Activated CD8-positive, alpha-beta T cell treated with anti-CD3 and anti-CD28 coated beads, Interleukin-2, amount 10 ng/mL, durations not matched to agents 7 days and 5 days (primary cell): Measurements from ENCODE around the gene MTA2. TPM values are rescaled to one million over a fixed set of nuclear protein-coding genes. Genes with fewer than 3 reads are reported as not detected.

ENCODE experiments used
- ATAC-seq: fragments of 150-1000 bp; cut with Tn5 transposase; one replicate; pipeline ENCODE4 v1.10.0; 2021; ENCODE audit warnings: moderate library complexity
- CTCF ChIA-PET: fragments of 350-600 bp; sonication (Branson Sonifier 250); formaldehyde crosslinking; loops from one replicate; lab custom pipeline; 2021; ENCODE audit warnings: antibody characterized with exemption; lab: Charles Lee
- POLR2A ChIA-PET: fragments of 350-600 bp; sonication (Branson Sonifier 250); formaldehyde crosslinking; loops from one replicate; lab custom pipeline; 2021; ENCODE audit warnings: antibody characterized with exemption; lab: Charles Lee
- DNase-seq: peaks from one replicate; pipeline ENCODE4 v3.0.0-alpha.2; 2020
- H3K27ac Mint-ChIP-seq: one replicate; pipeline ENCODE4 v1.8.0; 2021; ENCODE audit warnings: mild to moderate bottlenecking, mixed read lengths
- H3K27me3 Mint-ChIP-seq: one replicate; pipeline ENCODE4 v1.8.0; 2021; ENCODE audit warnings: low read depth, mixed read lengths
- H3K36me3 Mint-ChIP-seq: one replicate; pipeline ENCODE4 v1.8.0; 2021; ENCODE audit warnings: low read depth, mixed read lengths
- H3K4me1 Mint-ChIP-seq: one replicate; pipeline ENCODE4 v1.8.0; 2021; ENCODE audit warnings: low read depth, mixed read lengths
- H3K4me3 Mint-ChIP-seq: one replicate; pipeline ENCODE4 v1.8.0; 2021; ENCODE audit warnings: mild to moderate bottlenecking, mixed read lengths
- H3K9me3 Mint-ChIP-seq: one replicate; pipeline ENCODE4 v1.8.0; 2022; ENCODE audit warnings: mixed read lengths; ENCODE audit not compliant: insufficient read depth
- microRNA-seq: library from miRNA; unstranded; fragments of <30 nt; microRNA quantifications from one replicate; pipeline ENCODE4 v1.2.0, GENCODE V29; 2022
- total RNA-seq, 2 experiments: library from RNA; stranded (reverse); gene quantifications; one replicate each; pipeline ENCODE4 v1.2.3, GENCODE V29; 2021

The MTA2 gene
- total RNA-seq, 2 experiments from 2014 or later = 249 to 273 TPM

- ChIA-PET CTCF (interaction anchor here (0.7 to 11.6 kb wide), 9 partner anchors 8 to 153 kb away, joined by 3 to 249 read pairs (median 4); partner anchors contain the start of genes C11orf98 and CSKMT), POLR2A (interaction anchor here (1.2 to 1.5 kb wide), 3 partner anchors 8 to 10 kb away, joined by 4 to 16 read pairs (median 8); no protein-coding TSS in a partner anchor)
- Mint-ChIP-seq H3K4me3 (peak overlapping the region; percentile 74), H3K4me1 (peaks cover 63% of the 10 kb centered on the region), H3K27me3 (peaks cover 24% of the 10 kb centered on the region), H3K27ac (no peak overlapping the region), H3K9me3 (no peaks in the 10 kb centered on the region), H3K36me3 (peaks cover 8% of the 10 kb centered on the region)
- DNase-seq (no peak), ATAC-seq (no peak)
Observed at GRCh38 chr11:62547691-62548281, 53.9 kb downstream of the MTA2 start.

GRCh38 chr11:62546929-62547625, 54.6 kb downstream of the MTA2 start:
- Mint-ChIP-seq H3K9me3 (no peaks in the 10 kb centered on the region), H3K4me1 (peaks cover 63% of the 10 kb centered on the region), H3K27ac (peak overlapping the region; percentile 55), H3K4me3 (peak overlapping the region; percentile 74), H3K36me3 (peaks cover 8% of the 10 kb centered on the region), H3K27me3 (peaks cover 24% of the 10 kb centered on the region)
- ATAC-seq (peak; percentile 2), DNase-seq (no peak)
- ChIA-PET POLR2A (interaction anchor here (1.3 to 1.5 kb wide), 3 partner anchors 8 to 44 kb away, joined by 5 to 16 read pairs (median 8); partner anchors contain the start of gene TUT1), CTCF (interaction anchor here (1.0 to 11.6 kb wide), 5 partner anchors 9 to 152 kb away, joined by 4 to 249 read pairs (median 6); no protein-coding TSS in a partner anchor)

- Mint-ChIP-seq H3K36me3 (peaks cover 4% of the 10 kb centered on the region), H3K4me1 (peaks cover 63% of the 10 kb centered on the region), H3K4me3 (peak within 1 kb of the TSS; percentile 90), H3K27ac (peak within 1 kb of the TSS; percentile 55), H3K9me3 (no peaks in the 10 kb centered on the region), H3K27me3 (peaks cover 24% of the 10 kb centered on the region)
- ChIA-PET CTCF (interaction anchor here (1.0 to 11.6 kb wide), 5 partner anchors 9 to 151 kb away, joined by 4 to 249 read pairs (median 6); no protein-coding TSS in a partner anchor), POLR2A (interaction anchor here (1.3 to 1.5 kb wide), 3 partner anchors 9 to 45 kb away, joined by 5 to 16 read pairs (median 8); partner anchors contain the start of gene TUT1)
- DNase-seq (peak; percentile 75), ATAC-seq (peak; percentile 63)
Observed at GRCh38 chr11:62546244-62546928, 55.3 kb downstream of the MTA2 start, which contains the start of gene AHNAK. Gene AHNAK (minus strand): TSS chr11:62546806. CDS start chr11:62536098, 10,708 bp downstream.

GRCh38 chr11:62545437-62546243, 56.0 kb downstream of the MTA2 start:
- POLR2A ChIA-PET = interaction anchor here (0.7 to 4.3 kb wide), 5 partner anchors 10 to 296 kb away, joined by 3 to 36 read pairs (median 10); partner anchors contain the start of gene TUT1
- H3K9me3 Mint-ChIP-seq = no peaks in the 10 kb centered on the region

GRCh38 chr11:62544581-62545436, 56.9 kb downstream of the MTA2 start:
- Mint-ChIP-seq H3K4me3 (peak overlapping the region; percentile 90), H3K27me3 (peaks cover 16% of the 10 kb centered on the region), H3K9me3 (no peaks in the 10 kb centered on the region), H3K36me3 (peaks cover 6% of the 10 kb centered on the region), H3K27ac (peak overlapping the region; percentile 78), H3K4me1 (peaks cover 64% of the 10 kb centered on the region)
- POLR2A ChIA-PET = interaction anchor here (0.6 to 4.3 kb wide), 9 partner anchors 11 to 336 kb away, joined by 3 to 36 read pairs (median 8); partner anchors contain the start of genes C11orf98, CSKMT and TUT1
- peak; percentile 16 for ATAC-seq
- peak; percentile 49 for DNase-seq
- CTCF ChIA-PET = interaction anchor here (1.0 to 11.6 kb wide), 10 partner anchors 11 to 155 kb away, joined by 3 to 266 read pairs (median 28); partner anchors contain the start of genes EEF1G and TUT1

More at GRCh38 chr11:62545437-62546243, 56.0 kb downstream of the MTA2 start:
- Mint-ChIP-seq H3K4me3 (peak overlapping the region; percentile 90), H3K27me3 (peaks cover 21% of the 10 kb centered on the region), H3K36me3 (peaks cover 6% of the 10 kb centered on the region), H3K27ac (peak overlapping the region; percentile 84), H3K4me1 (peaks cover 63% of the 10 kb centered on the region)
- ATAC-seq = peak; percentile 27
- DNase-seq = peak; percentile 47
- CTCF ChIA-PET = interaction anchor here (1.0 to 11.6 kb wide), 5 partner anchors 11 to 151 kb away, joined by 3 to 266 read pairs (median 69); partner anchors contain the start of gene TUT1

- Mint-ChIP-seq H3K27ac (peak overlapping the region; percentile 48), H3K9me3 (no peaks in the 10 kb centered on the region), H3K36me3 (peaks cover 6% of the 10 kb centered on the region), H3K27me3 (peaks cover 13% of the 10 kb centered on the region), H3K4me1 (peaks cover 71% of the 10 kb centered on the region), H3K4me3 (peak overlapping the region; percentile 90)
- ATAC-seq = no peak
- DNase-seq = no peak
- CTCF ChIA-PET = interaction anchor here (1.0 to 11.6 kb wide), 29 partner anchors 12 to 420 kb away, joined by 3 to 266 read pairs (median 7); partner anchors contain the start of genes B3GAT3, EEF1G, INCENP and SCGB1A1
- POLR2A ChIA-PET = interaction anchor here (0.6 to 4.3 kb wide), 14 partner anchors 9 to 571 kb away, joined by 3 to 36 read pairs (median 6); partner anchors contain the start of genes C11orf98, CSKMT and TUT1
Observed at GRCh38 chr11:62543680-62544444, 57.8 kb downstream of the MTA2 start.

Small RNA genes lying within 50 kb of the gene (microRNA-seq; reads per million reads assigned to microRNA genes)
- not detected for gene MIR6747

Other genes starting within 250 kb of the MTA2 start
- gene SCGB1A1, start 182.8 kb downstream of the MTA2 start, total RNA-seq = not detected
- gene AHNAK, start 55.1 kb downstream of the MTA2 start, total RNA-seq = 100 to 1,000 TPM; 123 to 129 TPM
- gene EEF1G, start 28.0 kb downstream of the MTA2 start, total RNA-seq = 1,000 to 10,000 TPM; 1,058 to 1,098 TPM
- gene TUT1, start 10.3 kb downstream of the MTA2 start, total RNA-seq = 10 to 100 TPM; 22.2 to 25.0 TPM
- 100 to 1,000 TPM; 120 to 144 TPM for gene EML3, start 10.9 kb upstream of the MTA2 start, total RNA-seq
- 1 to 10 TPM; 1.3 to 2.0 TPM for gene ROM1, start 11.4 kb upstream of the MTA2 start, total RNA-seq
- 10 to 100 TPM; 63.0 to 64.8 TPM for gene B3GAT3, start 20.1 kb upstream of the MTA2 start, total RNA-seq
- gene GANAB, start 44.7 kb upstream of the MTA2 start, total RNA-seq = 100 to 1,000 TPM; 297 to 310 TPM
- gene INTS5, start 51.4 kb upstream of the MTA2 start, total RNA-seq = 10 to 100 TPM; 28.9 to 29.2 TPM
- gene C11orf98, start 63.3 kb upstream of the MTA2 start, total RNA-seq = 100 to 1,000 TPM; 131 to 133 TPM
- 10 to 100 TPM; 21.9 to 22.8 TPM for gene CSKMT, start 63.4 kb upstream of the MTA2 start, total RNA-seq
- 1 to 10 TPM; 7.5 TPM for gene UQCC3, start 69.8 kb upstream of the MTA2 start, total RNA-seq
- gene LBHD1, start 70.4 kb upstream of the MTA2 start, total RNA-seq = 10 to 100 TPM; 22.3 to 25.0 TPM
- gene UBXN1, start 77.2 kb upstream of the MTA2 start, total RNA-seq = 100 to 1,000 TPM; 107 to 118 TPM
- under 1 TPM; 0.21 to 0.34 TPM for gene LRRN4CL, start 87.7 kb upstream of the MTA2 start, total RNA-seq
- gene BSCL2, start 105.6 kb upstream of the MTA2 start, total RNA-seq = 10 to 100 TPM; 30.3 to 39.9 TPM
- gene GNG3, start 105.8 kb upstream of the MTA2 start, total RNA-seq = not detected
- gene HNRNPUL2, start 125.6 kb upstream of the MTA2 start, total RNA-seq = 10 to 100 TPM; 65.4 to 67.0 TPM
- gene TTC9C, start 126.6 kb upstream of the MTA2 start, total RNA-seq = 10 to 100 TPM; 44.3 to 46.1 TPM
- 10 to 100 TPM; 12.4 to 12.8 TPM for gene ZBTB3, start 152.3 kb upstream of the MTA2 start, total RNA-seq
- 10 to 100 TPM; 89.7 to 96.6 TPM for gene POLR2G, start 159.7 kb upstream of the MTA2 start, total RNA-seq
- gene TAF6L, start 169.5 kb upstream of the MTA2 start, total RNA-seq = 10 to 100 TPM; 21.8 to 23.7 TPM
- gene TMEM179B, start 185.5 kb upstream of the MTA2 start, total RNA-seq = 10 to 100 TPM; 37.3 to 40.8 TPM
- 10 to 100 TPM; 20.1 to 20.3 TPM for gene TMEM223, start 190.1 kb upstream of the MTA2 start, total RNA-seq
- gene NXF1, start 203.6 kb upstream of the MTA2 start, total RNA-seq = 100 to 1,000 TPM; 110 to 111 TPM
- 10 to 100 TPM; 30.4 to 32.7 TPM for gene STX5, start 230.2 kb upstream of the MTA2 start, total RNA-seq
- not detected for gene TEX54, start 231.0 kb upstream of the MTA2 start, total RNA-seq
- gene WDR74, start 237.7 kb upstream of the MTA2 start, total RNA-seq = 10 to 100 TPM; 66.0 to 66.9 TPM